GM12891 (cell line): Measurements from ENCODE around the gene PLEKHG2.

Source experiments
- PAX5 ChIP-seq: IDR thresholded peaks from 2 replicates; pipeline ENCODE4 v1.6.1; 2011; ENCODE audit warnings: low read length, moderate library complexity, mild to moderate bottlenecking; ENCODE audit not compliant: insufficient read depth, severe bottlenecking
- POLR2A ChIP-seq: IDR thresholded peaks from 2 replicates; pipeline ENCODE4 v1.6.1; 2011; ENCODE audit warnings: low read depth, low read length, control low read depth
- POLR2AphosphoS5 ChIP-seq: IDR thresholded peaks from 2 replicates; pipeline ENCODE4 v1.6.1; 2011; ENCODE audit warnings: low read depth, low read length, control low read depth
- POU2F2 ChIP-seq: IDR thresholded peaks from 2 replicates; pipeline ENCODE4 v1.6.1; 2011; ENCODE audit warnings: low read depth, mild to moderate bottlenecking, control low read depth, low read length, moderate library complexity
- SPI1 ChIP-seq: IDR thresholded peaks from 2 replicates; pipeline ENCODE4 v1.6.1; 2011; ENCODE audit warnings: low read depth, low read length, control low read depth
- TAF1 ChIP-seq: IDR thresholded peaks from 2 replicates; pipeline ENCODE4 v1.6.1; 2011; ENCODE audit warnings: low read depth, low read length, control low read depth

DNA sequence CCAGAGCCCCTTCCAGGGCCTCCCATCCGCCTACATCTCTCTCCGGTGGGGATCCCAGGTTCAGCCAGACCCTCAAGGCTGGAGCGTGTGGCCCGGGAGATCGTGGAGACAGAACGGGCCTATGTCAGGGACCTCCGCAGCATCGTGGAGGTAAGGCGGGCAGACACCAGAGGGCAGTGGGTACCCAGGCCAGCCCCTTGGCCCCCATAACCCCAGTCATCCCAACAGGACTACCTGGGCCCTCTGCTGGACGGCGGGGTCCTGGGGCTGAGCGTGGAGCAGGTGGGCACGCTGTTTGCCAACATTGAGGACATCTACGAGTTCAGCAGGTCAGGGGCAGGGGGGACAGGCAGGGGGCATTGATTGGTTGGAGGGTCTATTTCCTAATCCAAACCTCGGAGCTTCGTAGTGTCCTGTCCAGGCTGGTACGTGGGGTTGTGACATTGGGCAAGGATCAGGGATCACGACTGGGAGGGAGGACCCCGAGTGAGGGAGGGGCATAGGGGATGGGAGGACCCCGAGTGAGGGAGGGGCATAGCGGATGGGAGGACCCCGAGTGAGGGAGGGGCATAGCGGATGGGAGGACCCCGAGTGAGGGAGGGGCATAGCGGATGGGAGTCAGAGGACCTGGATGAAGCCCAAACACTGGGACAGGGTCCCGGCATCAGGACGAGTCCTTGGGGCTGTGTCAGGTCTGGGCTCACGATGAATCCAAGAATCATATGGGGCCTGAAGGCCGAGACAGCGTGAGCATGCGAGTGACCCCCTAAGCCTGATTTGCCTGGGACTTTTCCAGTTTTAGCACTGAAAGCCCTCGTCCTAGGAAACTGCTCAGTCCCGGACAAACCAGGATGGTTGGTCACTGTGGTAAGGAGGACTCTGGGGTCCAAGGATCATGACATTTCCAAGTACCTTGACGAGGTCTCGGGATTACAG lies 2.9 kb downstream of the PLEKHG2 start:
- no peak for TF ChIP-seq TAF1
- no peak for TF ChIP-seq POLR2AphosphoS5
- TF ChIP-seq POLR2A: no peak
- no peak for TF ChIP-seq SPI1
- TF ChIP-seq PAX5: no peak
- no peak for TF ChIP-seq POU2F2
